Prostate gland (tissue), 2 donors: ENCODE data around the gene DCDC1. TPM values are rescaled to one million over a fixed set of nuclear protein-coding genes. Genes with fewer than 3 reads are reported as not detected.

ENCODE experiments used
- DNase-seq: peaks from one replicate; pipeline ENCODE4 v3.0.0-alpha.2; 2019; ENCODE audit warnings: low spot score
- H3K27ac ChIP-seq, 2 donors: fragments of 200-600 bp; sonication (generic); 2 replicates each; pipeline ENCODE4 v1.5.1; 2017 to 2019
- H3K27me3 ChIP-seq: fragments of 200-600 bp; sonication (generic); replicated peaks from 2 replicates; pipeline ENCODE4 v1.5.1; 2019; ENCODE audit not compliant: insufficient read depth
- H3K36me3 ChIP-seq, 2 donors: fragments of 200-600 bp; sonication (generic); 1 replicate in 1 of 2; 2 replicates in 1 of 2; pipeline versions ENCODE4 v1.5.1 to v1.8.1; 2017 to 2019
- H3K4me1 ChIP-seq: fragments of 200-600 bp; sonication (generic); replicated peaks from 2 replicates; pipeline ENCODE4 v1.5.1; 2019
- H3K4me3 ChIP-seq, 2 donors: fragments of 200-600 bp; sonication (generic); 2 replicates each; pipeline ENCODE4 v1.5.1; 2017 to 2019
- H3K9me3 ChIP-seq: fragments of 200-600 bp; sonication (generic); 2 replicates; pipeline ENCODE4 v1.5.1; 2017
- CTCF ChIP-seq, 4 experiments: fragments of 200-600 bp in 2 of 4; fragments of 450-650 bp in 2 of 4; sonication (generic) in 2 of 4; IDR thresholded peaks; 1 replicate in 3 of 4; 2 replicates in 1 of 4; pipeline ENCODE4 v1.5.1; 2016 to 2019; ENCODE audit warnings: antibody characterized with exemption in 4 of 4, mild to moderate bottlenecking in 2 of 4, moderate library complexity in 2 of 4
- POLR2A ChIP-seq: fragments of 450-650 bp; IDR thresholded peaks from one replicate; pipeline ENCODE4 v1.6.1; 2016; ENCODE audit warnings: antibody characterized with exemption, mild to moderate bottlenecking
- POLR2AphosphoS5 ChIP-seq: sonication (generic); formaldehyde crosslinking; IDR thresholded peaks from one replicate; pipeline ENCODE4 v1.6.1; 2017; ENCODE audit warnings: antibody characterized with exemption
- WGBS: methylation state at CpG from one replicate; pipeline ENCODE4 v1.1.5; 2018; 5-methylcytosine and 5-hydroxymethylcytosine counted together
- intact Hi-C: fragments of 100-400 bp; cut with DNase I; formaldehyde crosslinking; loops from one replicate; pipeline ENCODE4 v1.14.2; 2022
- total RNA-seq, 2 donors: library from RNA; depleted of rRNA; stranded (reverse); fragments of >200 nt; gene quantifications; one replicate each; pipeline ENCODE4 v1.1.0, GENCODE V29; 2016

Gene DCDC1
- total RNA-seq, 2 donors from 2014 or later = 0.36 to 2.5 TPM

DNA sequence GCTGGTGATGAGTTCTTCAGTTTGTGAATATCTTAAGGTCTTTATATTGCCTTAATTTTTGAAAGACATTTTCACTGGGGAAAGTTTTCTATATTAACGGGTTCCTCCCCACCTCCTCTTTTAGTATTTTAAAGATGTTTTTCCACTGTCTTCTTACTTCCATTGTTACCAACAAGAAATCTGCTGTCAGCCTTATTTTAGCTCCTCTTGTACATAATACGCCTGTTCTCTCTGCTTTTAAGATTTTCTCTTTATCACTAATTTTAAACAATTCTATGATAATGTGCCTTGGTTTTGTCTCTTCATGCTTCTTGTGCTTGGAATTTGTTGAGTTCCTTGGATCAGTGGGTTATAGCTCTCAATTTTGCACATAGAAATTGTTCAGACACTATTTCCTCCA, 280.4 kb downstream of the DCDC1 start:
- no peak overlapping the region for H3K27ac ChIP-seq
- no peaks in the 10 kb centered on the region for H3K27me3 ChIP-seq
- no peaks in the 10 kb centered on the region for H3K4me1 ChIP-seq
- H3K4me3 ChIP-seq = no peak overlapping the region
- DNase-seq = no peak
- H3K9me3 ChIP-seq = no peaks in the 10 kb centered on the region
- intact Hi-C loops = no loop called here
- no peaks in the 10 kb centered on the region for H3K36me3 ChIP-seq
- TF ChIP-seq POLR2A = no peak
- WGBS = 95% methylated on average over 2 of the region's 2 CpGs

GRCh38 chr11:31069447-31070205, 299.9 kb downstream of the DCDC1 start:
- no peak overlapping the region for H3K27ac ChIP-seq
- WGBS = 31% methylated on average over 1 of the region's 1 CpG
- no peaks in the 10 kb centered on the region for H3K9me3 ChIP-seq
- no peaks in the 10 kb centered on the region for H3K36me3 ChIP-seq
- H3K4me3 ChIP-seq = no peak overlapping the region
- no peaks in the 10 kb centered on the region for H3K27me3 ChIP-seq
- TF ChIP-seq CTCF (IDR thresholded peaks at IDR 0.05) = no peak
- TF ChIP-seq POLR2A = no peak
- no peak for TF ChIP-seq POLR2AphosphoS5
- no peak for DNase-seq
- intact Hi-C loops = no loop called here
- no peaks in the 10 kb centered on the region for H3K4me1 ChIP-seq

DNA sequence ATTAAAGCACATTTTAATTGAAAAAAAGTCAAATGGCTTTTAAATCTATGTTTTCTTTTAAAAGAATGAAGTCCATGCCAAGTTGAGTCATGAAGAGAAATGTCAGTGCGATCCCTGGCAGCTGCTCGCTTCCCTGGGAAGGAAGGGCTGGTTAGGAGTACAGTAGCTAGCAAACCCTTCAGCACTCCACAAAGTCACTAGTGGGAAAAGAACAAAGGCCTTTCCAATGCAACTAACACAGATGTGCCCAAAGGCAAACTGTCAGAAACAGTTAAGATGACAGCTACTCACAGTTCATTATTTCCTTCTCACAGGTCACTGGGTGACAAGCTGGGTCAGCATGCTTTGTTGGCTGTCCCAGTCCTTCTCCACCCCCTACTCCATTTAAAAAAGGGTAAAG, 308.7 kb downstream of the DCDC1 start:
- no peak for DNase-seq
- H3K36me3 ChIP-seq = no peaks in the 10 kb centered on the region
- H3K4me1 ChIP-seq = no peaks in the 10 kb centered on the region
- 30% methylated on average over 2 of the region's 2 CpGs for whole genome bisulfite sequencing
- no peak for TF ChIP-seq POLR2AphosphoS5
- TF ChIP-seq POLR2A = no peak
- TF ChIP-seq CTCF (IDR thresholded peaks at IDR 0.05) = no peak
- intact Hi-C loops = no loop called here
- no peak overlapping the region for H3K4me3 ChIP-seq
- H3K9me3 ChIP-seq = no peaks in the 10 kb centered on the region
- no peak overlapping the region for H3K27ac ChIP-seq
- no peaks in the 10 kb centered on the region for H3K27me3 ChIP-seq

GRCh38 chr11:31059529-31059928, 310.0 kb downstream of the DCDC1 start:
- intact Hi-C loops = no loop called here
- no peak overlapping the region for H3K27ac ChIP-seq
- H3K4me1 ChIP-seq = no peaks in the 10 kb centered on the region
- TF ChIP-seq POLR2A = no peak
- no peak for TF ChIP-seq POLR2AphosphoS5
- no peak for TF ChIP-seq CTCF (IDR thresholded peaks at IDR 0.05)
- no peak for DNase-seq
- no peaks in the 10 kb centered on the region for H3K9me3 ChIP-seq
- no peak overlapping the region for H3K4me3 ChIP-seq
- no peaks in the 10 kb centered on the region for H3K36me3 ChIP-seq
- H3K27me3 ChIP-seq = no peaks in the 10 kb centered on the region

DNA sequence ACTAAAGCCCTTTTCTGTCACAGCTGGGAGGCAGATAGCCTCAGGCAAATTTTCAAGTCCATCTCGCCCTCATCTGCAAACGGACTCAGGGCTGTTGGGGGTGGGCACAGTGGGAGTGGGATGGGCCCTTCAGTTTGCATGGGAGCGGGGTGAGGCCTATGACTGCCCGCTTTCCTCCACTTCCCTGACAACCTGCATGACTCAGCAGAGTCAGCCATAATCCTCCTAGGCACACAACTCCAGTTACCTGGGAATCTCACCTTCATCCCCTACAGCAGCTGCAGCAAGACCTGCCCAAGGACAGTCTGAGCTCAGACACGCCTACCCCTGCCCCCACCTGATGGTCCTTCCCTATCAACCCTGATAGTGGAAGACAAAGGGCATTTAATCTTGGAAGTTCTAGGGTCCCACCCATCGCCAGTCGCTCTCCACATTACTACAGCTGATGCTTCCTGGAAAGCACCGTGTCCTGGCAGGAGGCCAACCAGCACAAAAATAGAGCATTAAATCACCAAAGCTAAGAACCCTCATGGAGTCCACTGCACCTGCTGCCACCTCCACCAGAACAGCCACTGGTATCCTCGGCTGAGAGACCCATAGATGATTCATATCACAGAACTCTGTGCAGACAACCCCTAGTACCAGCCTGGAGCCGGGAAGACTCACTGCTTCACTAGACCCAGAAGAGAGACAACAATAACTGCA, 319.3 kb downstream of the DCDC1 start:
- Histone ChIP-seq H3K9me3 (no peaks in the 10 kb centered on the region), H3K36me3 (no peaks in the 10 kb centered on the region), H3K4me1 (no peaks in the 10 kb centered on the region), H3K27me3 (no peaks in the 10 kb centered on the region), H3K27ac (no peak overlapping the region), H3K4me3 (no peak overlapping the region)
- intact Hi-C loops = no loop called here
- TF ChIP-seq POLR2A (no peak), POLR2AphosphoS5 (no peak), CTCF (IDR thresholded peaks at IDR 0.05) (no peak)
- 66% methylated on average over 10 of the region's 10 CpGs for WGBS
- no peak for DNase-seq
